Amniotic stem cell (primary cell): ENCODE data around the gene AKAP8.
"Not testable (repeated sequence)": the region's sequence is repeated elsewhere in the genome, so short reads cannot be mapped to it uniquely, and the experiment has no call there.

Source experiments
- DNase-seq: peaks from one replicate; lab custom pipeline; 2025; lab: John Stamatoyannopoulos, UW

The AKAP8 gene

GRCh38 chr19:15372470-15372869, 7.1 kb downstream of the AKAP8 start:
- no peak for DNase-seq

DNA sequence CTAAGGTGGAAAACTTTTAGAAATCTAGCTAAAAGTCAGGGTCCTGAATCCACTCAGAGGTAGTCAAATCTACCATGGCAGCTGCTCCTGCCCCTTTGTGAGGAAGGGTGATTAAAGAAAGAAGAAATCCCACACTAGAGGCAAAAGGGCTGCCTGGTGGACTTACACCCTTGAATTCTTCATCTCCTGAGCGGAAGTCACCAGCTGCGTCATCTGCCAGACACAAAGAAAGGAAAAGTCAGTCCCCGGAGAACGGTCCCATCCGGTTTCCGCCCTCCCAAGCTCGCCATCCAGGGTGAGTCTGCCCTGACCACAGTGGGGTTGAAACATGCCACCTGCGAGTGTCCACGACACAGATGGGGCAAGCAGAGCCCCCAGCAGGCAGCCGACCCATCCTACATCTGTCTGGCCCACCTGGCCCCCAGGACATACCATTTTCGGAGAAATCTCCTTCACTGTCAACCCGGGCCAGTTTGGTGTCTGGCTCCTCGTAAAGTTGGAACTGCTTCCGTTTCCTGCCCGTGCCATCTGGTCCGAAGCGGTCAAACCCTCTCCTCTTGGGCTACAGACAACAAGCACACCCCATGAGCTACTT, 7.7 kb downstream of the AKAP8 start:
- DNase-seq = no peak

DNA sequence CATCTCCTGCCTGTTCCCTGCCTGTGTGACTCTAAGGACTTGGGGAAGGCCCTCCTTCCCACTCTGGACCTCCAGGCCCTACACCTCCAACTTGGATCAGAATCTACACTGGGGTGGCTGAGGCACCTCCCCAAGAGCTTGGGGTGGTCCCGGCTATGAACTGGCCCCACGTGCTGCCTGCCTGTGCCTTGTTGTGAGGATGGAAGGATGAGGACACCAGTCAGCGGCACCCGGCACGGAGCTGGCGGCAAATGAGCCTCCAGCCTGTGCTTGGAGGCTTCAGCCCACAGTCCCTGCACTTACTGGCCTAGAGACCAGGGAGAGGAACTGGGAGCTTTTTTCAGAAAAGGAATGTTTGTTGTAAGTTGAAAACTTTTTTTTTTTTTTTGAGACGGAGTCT, 8.5 kb downstream of the AKAP8 start:
- no peak for DNase-seq

- DNase-seq = no peak
Observed at GRCh38 chr19:15369594-15369891, 10.0 kb downstream of the AKAP8 start.

DNA sequence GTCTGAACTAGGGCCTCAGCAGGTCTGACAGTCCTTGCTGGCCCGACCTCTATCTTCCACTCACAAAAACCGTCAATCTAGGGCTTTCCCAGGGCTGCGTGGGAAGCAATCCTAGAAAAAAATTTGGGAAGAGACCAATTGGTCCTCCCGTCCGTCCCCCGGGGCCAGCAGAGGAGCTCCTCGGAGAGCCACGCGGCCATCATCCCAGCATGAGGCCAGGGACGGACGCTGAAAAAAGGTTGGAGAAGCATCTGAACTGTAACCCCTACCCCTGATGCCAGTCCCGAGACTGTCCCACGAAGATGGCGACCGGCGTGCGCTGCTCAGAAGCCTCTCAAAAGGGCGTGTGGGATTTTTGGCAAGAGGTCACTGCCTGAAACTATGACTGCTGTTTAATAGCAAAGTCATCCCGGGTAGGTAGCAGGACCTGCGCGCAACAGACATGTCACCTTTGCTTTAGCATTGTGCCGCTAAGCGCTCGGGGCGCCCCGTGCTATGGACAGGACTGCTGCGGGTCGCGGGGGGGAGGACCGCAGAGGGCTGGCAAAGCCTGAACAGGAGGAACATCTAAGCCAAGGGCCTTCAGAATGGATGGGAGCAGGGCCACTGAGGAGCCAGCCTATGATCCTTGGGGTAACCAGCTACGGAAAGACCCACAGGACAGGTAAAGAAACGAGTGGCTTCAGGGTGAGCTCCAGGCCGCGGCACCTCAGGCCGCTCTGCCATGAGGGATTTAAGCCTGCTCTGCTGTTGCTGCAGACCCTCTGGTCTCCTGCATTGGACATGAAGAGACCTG, 10.6 kb downstream of the AKAP8 start:
- no peak for DNase-seq

DNA sequence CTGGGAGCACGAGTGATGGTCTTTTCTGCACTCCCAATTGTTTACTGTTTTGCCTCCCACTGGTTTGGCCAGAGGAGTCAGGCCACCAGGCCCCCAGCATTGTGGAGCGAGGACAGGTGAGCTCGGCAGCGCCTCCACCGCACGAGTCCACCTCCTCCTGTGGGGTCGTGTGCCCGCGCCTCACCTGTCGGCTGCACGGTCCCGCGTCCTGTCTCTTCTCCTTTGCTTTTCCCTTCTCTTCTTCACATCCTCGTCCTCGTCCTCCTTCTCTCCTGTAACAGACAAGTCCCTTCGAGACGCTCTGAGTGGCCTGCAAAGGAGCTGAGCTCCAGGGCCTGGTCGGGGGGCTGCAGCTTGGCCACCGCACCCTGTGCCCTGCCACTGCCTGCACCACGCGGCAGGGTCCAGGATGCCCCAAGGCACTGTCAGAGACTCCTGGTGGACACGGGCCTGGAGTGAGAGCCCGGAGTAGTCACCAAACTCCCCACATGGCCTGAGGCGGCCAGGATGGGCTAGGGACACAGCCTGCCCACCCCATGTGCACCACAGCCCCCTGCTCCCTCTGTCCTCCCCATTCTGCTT, 11.4 kb downstream of the AKAP8 start:
- DNase-seq = no peak

DNA sequence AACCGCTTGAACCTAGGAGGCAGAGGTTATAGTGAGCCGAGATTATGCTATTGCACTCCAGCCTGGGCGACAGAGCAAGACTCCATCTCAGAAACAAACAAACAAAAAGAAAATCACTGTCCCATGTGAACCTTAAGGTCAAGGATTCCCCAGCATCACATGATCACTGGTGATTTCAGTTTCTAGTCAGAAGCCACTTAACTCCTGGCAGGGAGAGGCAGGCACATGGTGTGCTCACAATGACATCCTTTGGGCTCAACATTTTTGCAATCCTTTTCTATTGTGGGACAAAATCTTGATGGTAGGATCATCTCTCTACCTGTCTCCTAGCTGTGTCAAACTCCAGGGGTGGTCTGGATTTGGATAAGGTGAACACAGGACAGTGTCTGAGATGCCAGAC, 12.1 kb downstream of the AKAP8 start:
- no peak for DNase-seq

- DNase-seq = no peak
Observed at GRCh38 chr19:15365264-15365663, 14.3 kb downstream of the AKAP8 start.

DNA sequence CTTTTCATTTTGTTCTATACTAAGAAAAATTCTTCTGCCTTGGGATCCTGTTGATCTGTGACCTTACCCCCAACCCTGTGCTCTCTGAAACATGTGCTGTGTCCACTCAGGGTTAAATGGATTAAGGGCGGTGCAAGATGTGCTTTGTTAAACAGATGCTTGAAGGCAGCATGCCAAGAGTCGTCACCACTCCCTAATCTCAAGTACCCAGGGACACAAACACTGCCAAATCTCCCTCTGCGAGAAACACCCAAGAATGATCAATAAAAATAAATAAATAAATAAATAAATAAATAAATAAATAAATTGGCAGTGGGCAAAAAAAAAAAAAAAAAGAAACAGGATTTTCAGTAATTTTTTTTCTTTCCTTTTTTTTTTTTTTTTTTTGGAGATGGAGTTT, 15.8 kb downstream of the AKAP8 start:
- not testable (repeated sequence) for DNase-seq

- not testable (repeated sequence) for DNase-seq
Observed at GRCh38 chr19:15363048-15363447, 16.5 kb downstream of the AKAP8 start.

DNA sequence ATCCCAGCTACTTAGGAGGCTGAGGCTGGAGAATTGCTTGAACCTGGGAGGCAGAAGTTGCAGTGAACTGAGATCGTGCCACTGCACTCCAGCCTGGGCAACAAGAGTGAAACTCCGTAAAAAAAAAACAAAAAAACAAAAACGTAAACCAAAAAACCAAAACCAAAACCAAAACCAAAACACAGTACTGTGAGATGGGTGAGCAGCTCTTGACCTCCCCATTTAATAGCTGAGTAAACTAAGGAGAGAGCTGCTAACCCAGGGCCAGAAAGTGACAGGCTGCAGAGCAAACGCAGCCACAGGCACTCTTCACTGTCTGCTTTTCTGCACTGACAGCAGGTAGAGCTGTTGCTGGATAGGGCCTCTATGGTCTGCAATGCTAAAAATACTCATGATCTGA, 19.6 kb downstream of the AKAP8 start:
- not testable (repeated sequence) for DNase-seq

- DNase-seq = no peak
Observed at GRCh38 chr19:15358918-15359317, 20.7 kb downstream of the AKAP8 start.

DNA sequence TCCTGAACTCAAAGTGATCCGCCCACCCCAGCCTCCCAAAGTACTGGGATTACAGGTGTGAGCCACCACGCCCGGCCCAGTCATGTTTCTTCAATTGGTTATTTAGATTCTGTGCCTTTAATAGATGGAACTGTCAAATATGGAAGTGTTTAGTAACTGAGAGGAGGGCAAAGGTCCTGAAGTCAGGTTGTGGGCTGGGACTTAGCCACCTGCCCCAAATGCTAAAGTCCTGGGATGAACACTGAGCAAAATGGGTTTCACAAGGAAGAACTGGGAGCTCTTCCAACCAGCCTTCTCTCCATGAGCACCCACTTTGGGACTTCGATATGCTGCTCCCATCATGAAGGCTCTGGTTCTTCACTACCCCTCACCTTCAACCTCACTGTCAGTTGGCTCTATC, 21.7 kb downstream of the AKAP8 start:
- DNase-seq = no peak

GRCh38 chr19:15354566-15355296, 24.9 kb downstream of the AKAP8 start:
- DNase-seq = no peak

DNA sequence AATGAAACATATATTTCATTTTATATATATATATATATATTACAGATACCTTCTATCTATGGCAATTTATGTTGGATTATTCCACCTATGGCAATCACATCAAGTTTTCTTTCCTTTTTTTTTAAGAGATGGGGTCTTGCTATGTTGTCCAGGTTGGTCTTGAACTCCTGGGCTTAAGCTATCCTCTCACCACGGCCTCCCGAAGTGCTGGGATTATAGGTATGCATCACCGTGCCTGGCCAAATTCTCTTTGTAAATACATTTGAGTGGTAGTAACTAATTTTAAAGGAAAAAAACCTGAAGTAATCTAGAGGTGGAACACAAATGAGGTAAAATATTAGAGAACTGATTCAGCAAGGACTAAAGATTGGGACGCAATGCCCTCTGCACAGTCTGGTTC, 25.7 kb downstream of the AKAP8 start:
- no peak for DNase-seq

DNA sequence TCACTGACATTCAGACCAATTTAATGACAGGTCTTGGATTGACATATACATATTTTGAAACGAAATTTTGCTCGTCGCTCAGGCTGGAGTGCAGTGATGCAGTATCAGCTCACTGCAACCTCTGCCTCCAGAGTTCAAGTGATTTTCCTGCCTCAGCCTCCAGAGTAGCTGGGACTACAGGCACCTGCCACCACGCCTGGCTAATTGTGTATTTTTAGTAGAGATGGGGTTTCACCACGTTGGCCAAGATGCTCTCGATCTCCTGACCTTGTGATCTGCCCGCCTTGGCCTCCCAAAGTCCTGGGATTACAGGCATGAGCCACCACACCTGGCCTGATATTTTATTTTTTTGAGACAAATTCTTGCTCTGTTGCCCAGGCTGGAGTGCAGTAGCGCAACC, 27.1 kb downstream of the AKAP8 start:
- not testable (repeated sequence) for DNase-seq

DNA sequence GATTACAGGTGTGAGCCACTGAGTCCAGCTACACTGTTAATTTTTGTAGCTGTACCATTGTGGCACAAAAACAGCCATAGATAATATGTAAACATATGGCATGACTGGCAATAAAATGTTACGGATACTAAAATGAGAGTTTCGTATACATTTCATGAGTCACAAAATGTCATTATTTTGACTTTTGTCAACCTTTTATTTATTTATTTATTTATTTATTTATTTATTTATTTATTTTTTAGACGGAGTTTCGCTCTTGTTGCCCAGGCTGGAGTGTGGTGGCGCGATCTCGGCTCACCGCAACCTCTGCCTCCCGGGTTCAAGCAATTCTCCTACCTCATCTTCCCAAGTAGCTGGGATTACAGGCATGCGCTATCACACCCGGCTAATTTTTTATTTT, 38.3 kb downstream of the AKAP8 start:
- not testable (repeated sequence) for DNase-seq

DNA sequence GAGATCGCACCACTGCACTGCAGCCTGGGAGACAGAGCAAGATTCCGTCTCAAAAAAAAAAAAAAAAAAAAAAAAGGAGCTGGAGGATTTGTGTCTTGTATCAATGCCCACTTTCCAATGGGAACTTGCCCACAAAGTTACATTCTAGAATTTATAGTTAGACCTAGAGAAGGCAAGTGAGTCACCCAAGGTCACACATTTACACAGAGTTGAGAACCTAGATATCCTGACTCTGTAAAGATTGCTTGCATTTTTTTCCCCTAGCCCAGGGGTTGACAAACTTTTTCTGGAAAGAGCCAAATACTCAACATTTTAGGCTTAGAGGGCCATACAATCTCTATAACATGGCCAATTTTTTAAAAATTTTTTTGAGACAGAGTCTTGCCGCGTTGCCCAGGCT, 39.5 kb downstream of the AKAP8 start:
- no peak for DNase-seq

GRCh38 chr19:15337202-15337601, 42.4 kb downstream of the AKAP8 start:
- no peak for DNase-seq

DNA sequence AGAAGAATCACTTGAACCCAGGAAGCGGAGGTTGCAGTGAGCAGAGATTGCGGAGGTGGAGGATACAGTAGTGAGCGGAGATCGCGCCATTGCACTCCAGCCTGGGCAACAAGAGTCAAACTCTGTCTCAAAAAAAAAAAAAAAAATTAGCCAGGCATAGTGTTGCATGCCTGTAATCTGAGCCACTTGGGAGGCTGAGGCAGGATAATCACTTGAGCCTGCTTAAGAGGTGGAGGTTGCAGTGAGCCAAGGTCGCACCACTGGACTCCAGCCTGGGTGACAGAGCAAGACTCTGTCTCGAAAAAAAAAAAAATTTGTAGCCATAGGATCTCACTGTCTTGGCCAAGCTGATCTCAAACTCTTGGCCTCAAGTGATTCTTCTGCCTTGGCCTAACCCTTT, 43.6 kb downstream of the AKAP8 start:
- not testable (repeated sequence) for DNase-seq

GRCh38 chr19:15332311-15332996, 47.1 kb downstream of the AKAP8 start, which contains the start of gene BRD4:
TSS of gene BRD4 (minus strand) at chr19:15332539. CDS start at chr19:15273099, 59,440 bp downstream.
- no peak for DNase-seq
